ENCODE measurements around the gene DOK5.

DOK5 gene

GRCh38 chr20:54515793-54516628, 40.6 kb downstream of the DOK5 start:
- no peak for DNase-seq

GRCh38 chr20:54517241-54517975, 42.0 kb downstream of the DOK5 start:
- DNase-seq: no peak

DNA sequence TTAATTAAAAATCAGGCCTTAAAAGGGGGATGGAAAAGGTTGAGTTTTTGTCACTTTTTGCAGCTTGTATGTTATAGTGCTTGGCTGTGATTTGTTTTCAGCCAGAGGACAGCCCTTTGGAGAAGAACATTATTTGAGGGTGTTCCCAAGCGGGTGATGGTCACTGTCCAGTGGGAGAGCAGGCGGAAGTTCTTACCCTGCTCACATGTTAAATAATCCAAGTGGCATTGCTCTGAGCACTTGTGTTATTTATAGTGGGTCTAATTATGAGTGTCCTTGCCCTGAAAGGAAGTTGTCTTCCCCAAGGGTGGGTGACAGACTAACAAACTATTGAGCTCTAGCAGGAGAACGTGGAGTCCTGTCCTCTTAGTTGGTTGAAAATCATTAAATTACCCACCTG, 49.5 kb downstream of the DOK5 start:
- DNase-seq: no peak

DNA sequence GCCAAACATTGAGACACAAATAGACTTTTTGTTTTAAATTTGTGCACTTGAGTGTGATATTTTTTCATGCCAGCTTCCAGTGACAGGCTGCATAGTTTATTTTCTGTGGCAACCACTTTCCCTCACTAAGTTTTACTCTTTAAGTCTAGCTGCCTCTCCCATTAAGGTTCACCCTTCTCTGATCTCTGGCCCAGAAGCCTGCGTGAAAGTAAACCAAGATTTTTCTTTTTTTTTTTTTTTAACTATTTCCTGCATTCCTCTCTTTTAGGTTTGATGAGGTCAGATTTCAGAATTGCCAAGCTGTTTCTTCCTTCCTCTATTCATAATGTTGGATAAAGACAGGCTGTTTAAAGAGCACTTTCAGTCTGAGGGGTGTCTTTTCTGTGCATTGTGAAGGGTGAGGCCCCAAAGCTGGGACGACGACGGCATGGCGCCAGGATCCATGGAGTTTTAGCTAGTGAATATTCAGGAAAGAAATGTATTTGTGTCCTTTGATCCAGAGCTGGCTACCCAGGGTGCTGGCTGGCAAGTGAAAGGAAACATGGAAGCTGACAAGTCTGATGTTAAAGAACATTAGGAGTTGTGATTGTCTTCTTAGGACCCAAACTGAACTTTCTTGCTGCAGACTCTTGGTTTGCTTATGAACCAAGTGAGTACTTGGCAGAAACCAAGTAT, 50.7 kb downstream of the DOK5 start:
- DNase-seq: no peak

GRCh38 chr20:54526801-54527200, 51.4 kb downstream of the DOK5 start:
- DNase-seq: no peak

DNA sequence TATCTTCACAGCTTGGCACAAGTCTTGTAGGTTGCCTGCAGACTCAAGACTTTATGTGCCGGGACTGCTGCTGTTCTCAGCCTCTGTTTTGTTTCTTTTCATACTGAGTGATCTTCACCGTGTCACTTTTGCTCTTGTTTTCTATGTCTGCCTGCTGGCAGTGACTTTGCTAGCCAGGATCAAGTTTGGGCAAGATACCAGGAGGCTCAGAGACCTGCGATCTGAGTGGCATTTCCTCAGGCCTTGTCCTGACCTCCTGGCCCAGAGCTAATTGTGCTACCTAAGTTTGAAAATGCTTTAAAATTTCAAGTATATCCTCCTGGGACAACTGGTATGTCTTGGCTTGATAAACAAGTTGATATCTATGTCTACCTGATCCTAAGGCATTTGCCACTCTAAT, 57.2 kb downstream of the DOK5 start:
- no peak for DNase-seq

DNA sequence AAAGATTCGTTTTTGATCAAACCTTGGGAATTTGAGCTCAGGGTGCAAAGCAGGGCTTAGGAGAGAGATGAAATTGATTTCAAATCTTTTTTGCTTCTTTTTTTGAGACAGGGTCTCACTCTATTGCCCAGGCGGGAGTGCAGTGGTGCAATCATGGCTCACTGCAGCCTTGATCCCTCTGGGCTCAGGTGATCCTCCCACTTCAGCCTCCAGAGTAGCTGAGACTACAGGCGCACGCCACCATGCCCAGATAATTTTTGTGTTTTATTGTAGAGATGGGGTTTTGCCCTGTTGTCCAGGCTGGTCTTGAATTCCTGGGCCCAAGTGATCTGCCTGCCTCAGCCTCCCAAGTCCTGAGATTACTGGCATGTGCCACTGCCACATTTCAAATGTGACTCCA, 58.7 kb downstream of the DOK5 start:
- DNase-seq: no peak

GRCh38 chr20:54535033-54535432, 59.6 kb downstream of the DOK5 start:
- DNase-seq: no peak

GRCh38 chr20:54535746-54536145, 60.4 kb downstream of the DOK5 start:
- no peak for DNase-seq

- no peak for DNase-seq
These were observed 64.2 kb downstream of the DOK5 start for GRCh38 chr20:54539521-54540046.

- no peak for DNase-seq
These were observed 68.0 kb downstream of the DOK5 start for GRCh38 chr20:54543369-54543768.

- no peak for DNase-seq
These were observed 70.4 kb downstream of the DOK5 start for GRCh38 chr20:54545676-54546358.

DNA sequence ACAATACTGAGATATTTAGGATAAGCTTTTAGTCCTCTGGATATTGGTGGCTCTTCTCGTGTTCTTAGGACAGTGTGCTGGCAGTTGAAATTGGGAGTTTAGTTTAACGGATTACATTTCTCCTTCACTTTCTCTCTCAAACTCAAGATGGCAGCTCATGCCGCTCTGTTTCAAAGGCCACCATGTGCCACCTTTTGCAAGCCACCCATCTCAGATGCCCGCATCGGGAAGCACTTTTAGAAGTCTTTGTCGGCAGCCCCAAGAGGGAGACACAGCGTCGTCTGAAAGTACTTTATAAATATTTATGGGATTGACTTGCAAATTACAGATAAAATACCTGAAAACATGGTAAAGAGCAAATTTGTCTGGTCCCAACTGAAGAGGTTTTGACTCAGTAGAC, 73.5 kb downstream of the DOK5 start:
- DNase-seq: no peak

GRCh38 chr20:54549658-54550326, 74.4 kb downstream of the DOK5 start:
- no peak for DNase-seq

DNA sequence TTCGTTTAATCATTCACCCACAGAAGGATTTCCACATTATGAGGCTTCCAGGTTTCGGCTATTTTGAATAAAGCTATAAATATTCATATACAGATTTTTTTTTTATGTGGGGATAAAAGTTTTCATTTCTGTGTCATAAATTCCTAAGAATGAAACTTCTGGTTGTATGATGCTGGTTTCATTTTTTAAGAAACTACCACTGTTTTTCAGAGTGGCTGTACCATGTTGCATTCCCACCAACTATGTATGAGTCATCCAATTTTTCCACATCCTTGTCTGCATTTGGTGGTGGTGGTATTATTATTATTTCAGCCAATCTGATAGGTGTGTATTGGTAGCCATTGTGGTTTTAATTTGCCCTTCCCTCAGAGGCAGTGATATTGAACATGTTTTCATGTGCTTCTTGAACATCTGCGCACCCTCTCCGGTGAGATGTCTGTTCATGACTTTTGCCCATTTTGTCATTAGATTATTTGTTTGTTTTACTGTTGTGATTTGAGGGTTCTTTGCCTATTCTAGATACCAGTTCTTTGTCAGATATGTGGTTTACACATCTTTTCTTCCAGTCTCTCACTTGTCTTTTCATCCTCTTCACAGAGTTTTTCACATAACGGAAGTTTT, 75.5 kb downstream of the DOK5 start:
- no peak for DNase-seq

GRCh38 chr20:54554006-54554405, 78.6 kb downstream of the DOK5 start:
- DNase-seq: no peak

- no peak for DNase-seq
These were observed 79.8 kb downstream of the DOK5 start for GRCh38 chr20:54555150-54555549.

GRCh38 chr20:54556406-54556805, 81.0 kb downstream of the DOK5 start:
- no peak for DNase-seq

DNA sequence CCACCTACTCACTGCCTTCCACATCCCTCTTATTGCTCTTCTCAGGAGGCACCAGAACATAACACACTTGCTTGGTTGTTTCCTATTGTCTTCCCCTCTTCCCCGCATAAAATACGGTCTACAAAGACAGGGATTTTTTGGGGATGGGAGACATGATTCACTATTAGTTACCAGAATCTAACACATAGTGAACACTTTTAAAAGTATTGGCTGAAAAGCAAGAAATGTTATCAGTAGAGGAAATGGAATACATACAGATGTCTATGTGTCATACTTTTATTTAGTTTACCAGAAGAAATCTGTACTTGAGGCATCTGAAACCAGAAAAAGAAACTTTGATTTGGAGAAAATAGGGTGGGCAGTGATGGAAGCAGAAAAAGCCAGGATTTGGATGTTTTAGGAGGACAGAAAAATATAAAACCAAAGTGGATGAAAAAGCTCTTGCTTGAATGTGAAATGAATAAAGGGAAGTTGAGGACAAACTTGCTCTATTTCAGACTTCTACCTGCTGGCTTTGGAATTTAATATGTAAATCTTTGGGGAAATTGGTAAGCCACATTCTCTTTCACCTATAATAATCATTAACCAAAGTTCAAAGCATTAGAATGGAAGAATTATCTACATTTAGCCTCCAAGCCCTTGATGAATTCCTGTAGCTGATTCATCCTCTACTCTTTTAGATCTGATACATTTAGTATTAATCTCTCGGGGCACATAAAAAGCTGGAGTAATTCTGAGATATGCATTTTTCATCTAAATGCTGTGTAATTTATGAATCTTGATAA, 82.6 kb downstream of the DOK5 start:
- no peak for DNase-seq

GRCh38 chr20:54559890-54560289, 84.5 kb downstream of the DOK5 start:
- DNase-seq: no peak

- no peak for DNase-seq
These were observed 85.0 kb downstream of the DOK5 start for GRCh38 chr20:54560357-54560756.
